Sigmoid colon (tissue), 7 donors: ENCODE data around the gene NECTIN4. TPM values are rescaled to one million over a fixed set of nuclear protein-coding genes. Genes with fewer than 3 reads are reported as not detected.
"Not testable (repeated sequence)": the region's sequence is repeated elsewhere in the genome, so short reads cannot be mapped to it uniquely, and the experiment has no call there.

Experiments
- DNase-seq: peaks from one replicate; pipeline ENCODE4 v3.0.0-alpha.2; 2019
- H3K27ac ChIP-seq, 4 donors: fragments of 200-600 bp; sonication (generic); one replicate each; pipeline ENCODE4 v1.5.1; 2016 to 2019; ENCODE audit warnings: mild to moderate bottlenecking in 1 of 4
- H3K27me3 ChIP-seq, 3 donors: fragments of 200-600 bp; sonication (generic); one replicate each; pipeline ENCODE4 v1.5.1; 2019; ENCODE audit warnings: mild to moderate bottlenecking in 1 of 3
- H3K36me3 ChIP-seq, 4 donors: fragments of 200-600 bp; sonication (generic); one replicate each; pipeline ENCODE4 v1.5.1; 2016 to 2019
- H3K4me1 ChIP-seq, 4 donors: fragments of 200-600 bp; sonication (generic); one replicate each; pipeline ENCODE4 v1.5.1; 2017 to 2019
- H3K4me3 ChIP-seq, 4 donors: fragments of 200-600 bp; sonication (generic); one replicate each; pipeline ENCODE4 v1.5.1; 2017 to 2019; ENCODE audit warnings: mild to moderate bottlenecking in 2 of 4, moderate library complexity in 1 of 4
- H3K9me3 ChIP-seq, 4 donors: fragments of 200-600 bp in 3 of 4; sonication (generic) in 3 of 4; one replicate each; pipeline versions ENCODE4 v1.5.1 to v1.6.1; 2013 to 2019
- EP300 ChIP-seq, 4 donors: sonication (generic); formaldehyde crosslinking; IDR thresholded peaks; one replicate each; pipeline ENCODE4 v1.6.1; 2017; ENCODE audit warnings: antibody characterized with exemption in 4 of 4
- POLR2A ChIP-seq, 2 donors: fragments of 450-650 bp; IDR thresholded peaks; one replicate each; pipeline ENCODE4 v1.6.1; 2016; ENCODE audit warnings: antibody characterized with exemption in 2 of 2, mild to moderate bottlenecking in 2 of 2, moderate library complexity in 2 of 2
- POLR2AphosphoS5 ChIP-seq, 4 donors: sonication (generic); formaldehyde crosslinking; IDR thresholded peaks; one replicate each; pipeline ENCODE4 v1.6.1; 2017; ENCODE audit warnings: antibody characterized with exemption in 4 of 4
- WGBS, 2 donors: extraction: QIAGEN DNeasy Blood & Tissue Kit; methylation state at CpG; one replicate each; pipeline ENCODE4 v1.1.7; 2013; 5-methylcytosine and 5-hydroxymethylcytosine counted together
- intact Hi-C: fragments of 100-400 bp; cut with DNase I; formaldehyde crosslinking; loops from one replicate; pipeline ENCODE4 v1.15.1; 2023
- polyA plus RNA-seq, 3 donors: library from polyadenylated mRNA; stranded (reverse); fragments of 200-250 nt; gene quantifications; one replicate each; pipeline ENCODE4 v1.2.3, GENCODE V29; 2013
- total RNA-seq, 4 donors: library from RNA; depleted of rRNA; stranded (reverse); fragments of >200 nt; gene quantifications; one replicate each; pipeline ENCODE4 v1.1.0, GENCODE V29; 2016
- TF ChIP-seq, protein P1 (sequence below), 4 experiments: fragments of 450-650 bp in 3 of 4; fragments of 200-600 bp in 1 of 4; IDR thresholded peaks; one replicate each; pipeline ENCODE4 v1.5.1; 2016 to 2019; ENCODE audit warnings: antibody characterized with exemption in 4 of 4, mild to moderate bottlenecking in 3 of 4, moderate library complexity in 2 of 4
- donor health status: healthy with polysubstance abuse.
- donor health status: Bipolar disorder and iron deficiency.
- donor health status: healthy.

The NECTIN4 gene
- total and polyA plus RNA-seq, 7 donors: 1.2 to 2.8 TPM; not detected in 5

DNA sequence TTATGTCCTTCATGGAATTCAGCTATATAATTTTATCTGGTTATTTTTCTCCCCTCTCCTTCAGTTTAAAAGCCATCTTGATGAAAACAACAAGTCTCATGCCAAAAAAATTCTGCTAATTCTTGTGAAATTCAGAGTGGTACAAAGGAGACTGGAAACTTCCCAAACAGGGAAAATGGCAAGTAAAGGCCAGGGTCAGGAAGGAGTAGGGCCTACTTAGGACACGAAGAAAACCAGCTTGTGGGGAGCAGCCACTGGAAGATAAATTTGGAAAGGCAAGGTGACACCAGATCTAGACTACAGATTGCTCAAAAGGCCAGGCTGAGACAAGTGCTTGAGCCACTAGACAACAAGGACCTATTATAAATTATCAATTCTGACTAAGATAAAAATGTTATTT lies 56.9 kb downstream of the NECTIN4 start:
- no peak for DNase-seq
- Histone ChIP-seq H3K27me3 (no peaks in the 10 kb centered on the region), H3K4me3 (no peak overlapping the region), H3K9me3 (no peaks in the 10 kb centered on the region), H3K4me1 (no peaks in the 10 kb centered on the region), H3K27ac (no peak overlapping the region), H3K36me3 (no peaks in the 10 kb centered on the region)
- no peak for TF ChIP-seq POLR2A (IDR thresholded peaks at IDR 0.05)
- TF ChIP-seq EP300 (IDR thresholded peaks at IDR 0.05): no peak
- no peak for TF ChIP-seq POLR2AphosphoS5 (IDR thresholded peaks at IDR 0.05)
- intact Hi-C loops: no loop called here
- WGBS, 2 donors: 80 to 91% methylated on average over 1 of the region's 1 CpG

DNA sequence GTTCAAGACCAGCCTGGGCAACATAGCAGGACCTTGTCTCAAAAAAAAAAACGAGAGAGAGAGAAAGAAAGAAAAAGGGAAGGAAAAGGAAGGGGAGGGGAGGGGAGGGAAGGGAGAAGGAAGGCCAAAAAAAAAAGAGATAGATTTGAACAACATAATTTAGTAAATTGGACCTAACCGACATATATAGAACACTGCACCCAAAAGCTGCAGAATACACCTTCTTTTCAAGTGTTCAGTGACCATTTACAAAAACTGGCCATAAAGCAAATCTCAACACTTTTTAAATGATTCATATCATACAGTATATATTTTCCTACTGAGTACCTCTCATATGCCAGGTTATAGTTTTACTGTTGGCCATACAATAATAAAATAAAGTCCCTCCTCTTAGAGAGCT lies 57.5 kb downstream of the NECTIN4 start:
- H3K9me3 ChIP-seq: no peaks in the 10 kb centered on the region
- TF ChIP-seq EP300 (IDR thresholded peaks at IDR 0.05): no peak
- no peak for TF ChIP-seq POLR2A (IDR thresholded peaks at IDR 0.05)
- TF ChIP-seq, protein P1, sequence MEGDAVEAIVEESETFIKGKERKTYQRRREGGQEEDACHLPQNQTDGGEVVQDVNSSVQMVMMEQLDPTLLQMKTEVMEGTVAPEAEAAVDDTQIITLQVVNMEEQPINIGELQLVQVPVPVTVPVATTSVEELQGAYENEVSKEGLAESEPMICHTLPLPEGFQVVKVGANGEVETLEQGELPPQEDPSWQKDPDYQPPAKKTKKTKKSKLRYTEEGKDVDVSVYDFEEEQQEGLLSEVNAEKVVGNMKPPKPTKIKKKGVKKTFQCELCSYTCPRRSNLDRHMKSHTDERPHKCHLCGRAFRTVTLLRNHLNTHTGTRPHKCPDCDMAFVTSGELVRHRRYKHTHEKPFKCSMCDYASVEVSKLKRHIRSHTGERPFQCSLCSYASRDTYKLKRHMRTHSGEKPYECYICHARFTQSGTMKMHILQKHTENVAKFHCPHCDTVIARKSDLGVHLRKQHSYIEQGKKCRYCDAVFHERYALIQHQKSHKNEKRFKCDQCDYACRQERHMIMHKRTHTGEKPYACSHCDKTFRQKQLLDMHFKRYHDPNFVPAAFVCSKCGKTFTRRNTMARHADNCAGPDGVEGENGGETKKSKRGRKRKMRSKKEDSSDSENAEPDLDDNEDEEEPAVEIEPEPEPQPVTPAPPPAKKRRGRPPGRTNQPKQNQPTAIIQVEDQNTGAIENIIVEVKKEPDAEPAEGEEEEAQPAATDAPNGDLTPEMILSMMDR (IDR thresholded peaks at IDR 0.05): no peak
- no peak for TF ChIP-seq POLR2AphosphoS5 (IDR thresholded peaks at IDR 0.05)
- 60 to 72% methylated on average over 2 of the region's 2 CpGs for WGBS, 2 donors

DNA sequence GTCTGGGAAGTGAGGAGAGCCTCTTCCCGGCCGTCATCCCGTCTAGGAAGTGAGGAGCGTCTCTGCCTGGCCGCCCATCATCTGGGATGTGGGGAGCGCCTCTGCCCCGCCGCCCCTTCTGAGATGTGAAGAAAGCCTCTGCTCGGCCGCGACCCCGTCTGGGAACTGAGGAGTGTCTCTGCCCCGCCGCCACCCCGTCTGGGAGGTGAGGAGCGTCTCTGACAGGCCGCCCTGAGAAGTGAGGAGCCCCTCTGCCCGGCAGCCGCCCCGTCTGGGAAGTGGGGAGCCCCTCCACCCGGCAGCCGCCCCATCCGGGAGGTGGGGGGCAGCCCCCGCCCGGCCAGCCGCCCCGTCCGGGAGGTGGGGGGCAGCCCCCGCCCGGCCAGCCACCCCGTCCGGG lies 59.9 kb downstream of the NECTIN4 start:
- H3K4me1 ChIP-seq, intact Hi-C loops, H3K9me3 ChIP-seq, H3K27ac ChIP-seq, H3K27me3 ChIP-seq, DNase-seq, H3K36me3 ChIP-seq, H3K4me3 ChIP-seq: not testable (repeated sequence)
- 97 to 98% methylated on average over 32 of the region's 32 CpGs for WGBS, 2 donors

More for the DNA sequence above, 57.5 kb downstream of the NECTIN4 start:
- intact Hi-C loops: no loop called here
- Histone ChIP-seq H3K27ac (no peak overlapping the region), H3K4me1 (no peaks in the 10 kb centered on the region), H3K27me3 (no peaks in the 10 kb centered on the region), H3K4me3 (no peak overlapping the region), H3K36me3 (no peaks in the 10 kb centered on the region)
- no peak for DNase-seq

DNA sequence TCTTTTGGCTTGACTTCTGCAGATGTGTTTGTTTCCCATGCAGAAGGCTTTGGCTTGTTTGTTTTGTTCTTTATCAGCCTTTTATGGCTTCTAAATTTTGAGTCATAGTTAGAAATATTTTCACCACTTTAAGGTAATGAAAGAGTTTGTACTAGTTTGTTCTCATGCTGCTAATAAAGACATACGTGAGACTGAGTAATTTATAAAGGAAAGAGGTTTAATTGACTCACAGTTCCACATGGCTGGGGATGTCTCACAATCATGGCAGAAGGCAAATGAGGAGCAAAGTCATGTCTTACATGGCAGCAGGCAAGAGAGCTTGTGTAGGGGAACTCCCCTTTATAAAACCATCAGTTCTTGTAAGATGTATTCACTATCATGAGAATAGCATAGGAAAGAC lies 62.4 kb downstream of the NECTIN4 start:
- intact Hi-C loops, H3K4me1 ChIP-seq, H3K27me3 ChIP-seq, H3K36me3 ChIP-seq, H3K9me3 ChIP-seq, DNase-seq, H3K4me3 ChIP-seq, H3K27ac ChIP-seq: not testable (repeated sequence)
- 29 to 52% methylated on average over 1 of the region's 1 CpG for WGBS, 2 donors

DNA sequence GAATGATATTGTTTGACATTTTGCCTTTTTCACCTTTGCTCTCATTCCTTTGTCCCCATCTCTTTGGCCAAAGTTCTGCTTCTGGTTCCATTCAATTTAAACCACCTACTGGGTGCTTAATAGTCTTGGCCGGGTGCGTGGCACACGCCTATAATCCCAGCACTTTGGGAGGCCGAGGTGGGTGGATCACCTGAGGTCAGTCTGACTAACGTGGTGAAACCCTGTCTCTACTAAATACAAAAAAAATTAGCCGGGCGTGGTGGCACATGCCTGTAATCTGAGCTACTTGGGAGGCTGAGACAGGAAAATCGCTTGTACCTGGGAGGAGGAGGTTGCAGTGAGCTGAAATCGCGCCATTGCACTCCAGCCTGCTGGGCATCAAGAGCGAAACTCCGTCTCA lies 66.9 kb downstream of the NECTIN4 start:
- H3K27ac ChIP-seq, intact Hi-C loops, DNase-seq: not testable (repeated sequence)

DNA sequence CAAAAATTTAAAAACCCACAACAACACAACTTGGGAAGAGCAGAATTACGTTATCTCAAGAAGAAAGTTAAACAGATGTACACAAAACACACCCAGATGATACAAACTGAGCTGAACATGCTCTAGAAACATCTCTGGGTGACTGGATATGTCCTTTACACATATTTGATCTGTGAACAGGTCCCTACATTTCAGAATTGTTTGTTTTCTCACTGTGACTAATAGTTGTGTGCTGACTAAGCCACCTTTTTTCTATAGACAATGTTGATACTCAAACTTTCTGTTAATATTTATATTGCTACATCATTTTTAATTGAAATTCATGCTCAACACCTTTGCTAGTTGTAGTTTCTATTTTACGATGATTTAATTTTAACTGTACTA lies 67.4 kb downstream of the NECTIN4 start:
- TF ChIP-seq, protein P1 (IDR thresholded peaks at IDR 0.05): no peak
- TF ChIP-seq POLR2AphosphoS5 (IDR thresholded peaks at IDR 0.05): no peak
- TF ChIP-seq EP300 (IDR thresholded peaks at IDR 0.05): no peak
- no peak for TF ChIP-seq POLR2A (IDR thresholded peaks at IDR 0.05)
- H3K4me1 ChIP-seq: peaks cover 0 to 17% (median 14%) of the 10 kb centered on the region in 4 donors
- peaks cover 0 to 35% (median 20%) of the 10 kb centered on the region in 3 donors for H3K27me3 ChIP-seq
- intact Hi-C loops: no loop called here
- no peaks in the 10 kb centered on the region for H3K9me3 ChIP-seq
- no peak overlapping the region for H3K4me3 ChIP-seq
- DNase-seq: no peak
- no peaks in the 10 kb centered on the region for H3K36me3 ChIP-seq
- 57 to 82% methylated on average over 2 of the region's 2 CpGs for WGBS, 2 donors
- no peak overlapping the region for H3K27ac ChIP-seq

More for the DNA sequence above, 66.9 kb downstream of the NECTIN4 start:
- peaks cover 0 to 17% (median 14%) of the 10 kb centered on the region in 4 donors for H3K4me1 ChIP-seq
- H3K36me3 ChIP-seq, H3K4me3 ChIP-seq, H3K9me3 ChIP-seq: not testable (repeated sequence)
- H3K27me3 ChIP-seq: peaks cover 0 to 35% (median 20%) of the 10 kb centered on the region in 3 donors
- 87 to 91% methylated on average over 12 of the region's 12 CpGs for WGBS, 2 donors
